A673 (cell line): Measurements from ENCODE around the gene ADAMTSL3. TPM values are rescaled to one million over a fixed set of nuclear protein-coding genes. Genes with fewer than 3 reads are reported as not detected.

ENCODE experiments used
- BruUV-seq: library from RNA; stranded (reverse); fragments of 400-500 nt; replicated peaks from 2 replicates; lab custom pipeline; 2021; lab: Mats Ljungman, UMichigan
- CTCF ChIA-PET: fragments of 300-600 bp; sonication (Branson Sonifier 250); formaldehyde crosslinking; loops from one replicate; lab custom pipeline; 2022; ENCODE audit warnings: antibody characterized with exemption; lab: Charles Lee
- POLR2A ChIA-PET: fragments of 300-600 bp; sonication (Branson Sonifier 250); formaldehyde crosslinking; loops from one replicate; lab custom pipeline; 2022; ENCODE audit warnings: antibody characterized with exemption; ENCODE audit not compliant: low non-redundant PET; lab: Charles Lee
- DNase-seq: peaks from one replicate; pipeline ENCODE4 v3.0.0-alpha.2; 2015; ENCODE audit warnings: low spot score
- H3K27ac ChIP-seq: fragments of 200-600 bp; sonication (generic); 2 replicates; pipeline ENCODE4 v1.5.1; 2016; ENCODE audit warnings: mixed run types, low read depth, mild to moderate bottlenecking, mixed read lengths, antibody characterized with exemption, low read length; ENCODE audit not compliant: poor library complexity, severe bottlenecking
- H3K27me3 ChIP-seq: fragments of 200-600 bp; sonication (generic); replicated peaks from 2 replicates; pipeline ENCODE4 v1.6.1; 2017; ENCODE audit warnings: mixed run types, low read depth, mild to moderate bottlenecking, mixed read lengths, antibody characterized with exemption, low read length; ENCODE audit not compliant: insufficient read depth, poor library complexity
- H3K36me3 ChIP-seq: fragments of 200-600 bp; sonication (generic); 2 replicates; pipeline ENCODE4 v1.6.1; 2016; ENCODE audit warnings: mixed run types, mild to moderate bottlenecking, mixed read lengths, antibody characterized with exemption, low read length; ENCODE audit not compliant: insufficient read depth, poor library complexity, severe bottlenecking
- H3K4me1 ChIP-seq: fragments of 200-600 bp; sonication (generic); 2 replicates; pipeline ENCODE4 v1.6.1; 2017; ENCODE audit warnings: mixed run types, mild to moderate bottlenecking, mixed read lengths, antibody characterized with exemption, low read length; ENCODE audit not compliant: insufficient read depth, poor library complexity, severe bottlenecking
- H3K4me3 ChIP-seq: fragments of 200-600 bp; sonication (generic); 2 replicates; pipeline ENCODE4 v1.5.1; 2016; ENCODE audit warnings: low read depth, mixed run types, mild to moderate bottlenecking, mixed read lengths, low read length; ENCODE audit not compliant: poor library complexity, severe bottlenecking
- H3K9me3 ChIP-seq: fragments of 200-600 bp; sonication (generic); 2 replicates; pipeline ENCODE4 v1.6.1; 2016; ENCODE audit warnings: mixed run types, low read depth, mild to moderate bottlenecking, mixed read lengths, antibody characterized with exemption, low read length; ENCODE audit not compliant: poor library complexity, severe bottlenecking
- EZH2 ChIP-seq: fragments of 200-600 bp; sonication (generic); IDR thresholded peaks from 2 replicates; pipeline ENCODE4 v1.6.1; 2017; ENCODE audit warnings: borderline replicate concordance, low read depth, mild to moderate bottlenecking, mixed read lengths, antibody characterized with exemption, low read length; ENCODE audit not compliant: poor library complexity, severe bottlenecking
- intact Hi-C: fragments of 100-400 bp; cut with micrococcal nuclease; formaldehyde crosslinking; loops from one replicate; pipeline ENCODE4 v1.10.0; 2022; ENCODE audit not compliant: unreplicated experiment
- total RNA-seq: library from RNA; stranded (reverse); gene quantifications from 2 replicates; pipeline ENCODE4 v1.2.3, GENCODE V29; 2021
- TF ChIP-seq, protein P1 (sequence below): fragments of 300-800, 200-600 bp; sonication (generic); conservative IDR thresholded peaks from 2 replicates; pipeline ENCODE4 v1.5.1; 2017; ENCODE audit warnings: low read depth, mild to moderate bottlenecking, antibody characterized with exemption, low read length, moderate library complexity, mixed read lengths

Gene ADAMTSL3
- total RNA-seq, 1 experiment from 2014 or later = 0.95 TPM

DNA sequence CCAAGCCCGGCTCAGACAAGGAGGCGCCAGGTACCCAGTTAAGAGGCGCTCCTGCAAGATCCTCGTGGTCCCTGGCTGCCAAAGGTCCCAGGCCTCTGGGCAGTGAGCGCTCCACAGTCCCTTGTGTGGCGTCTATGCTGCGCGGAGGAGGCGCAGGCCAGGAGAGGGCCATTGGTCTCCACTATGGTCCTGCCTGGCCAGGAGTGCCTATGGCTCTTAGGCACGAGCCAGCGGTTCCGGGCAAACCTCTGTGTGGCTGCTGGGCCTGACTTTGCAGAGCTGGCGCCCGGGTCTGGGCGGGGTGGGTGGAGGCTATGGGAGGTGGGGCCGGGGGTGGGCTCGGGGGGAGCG is 660 bp upstream of the ADAMTSL3 start:
- Histone ChIP-seq H3K27ac (no peak overlapping the region), H3K9me3 (no peaks in the 10 kb centered on the region), H3K4me1 (peaks cover 8% of the 10 kb centered on the region), H3K27me3 (peaks cover 26% of the 10 kb centered on the region), H3K4me3 (no peak overlapping the region), H3K36me3 (no peaks in the 10 kb centered on the region)
- no peak for DNase-seq
- intact Hi-C loops = loop anchor here (10.0 kb wide), 1 partner anchor 382 kb away; no protein-coding TSS in a partner anchor
- ChIA-PET POLR2A (no interaction called here), CTCF (no interaction called here)
- TF ChIP-seq EZH2 = no peak
- TF ChIP-seq, protein P1, sequence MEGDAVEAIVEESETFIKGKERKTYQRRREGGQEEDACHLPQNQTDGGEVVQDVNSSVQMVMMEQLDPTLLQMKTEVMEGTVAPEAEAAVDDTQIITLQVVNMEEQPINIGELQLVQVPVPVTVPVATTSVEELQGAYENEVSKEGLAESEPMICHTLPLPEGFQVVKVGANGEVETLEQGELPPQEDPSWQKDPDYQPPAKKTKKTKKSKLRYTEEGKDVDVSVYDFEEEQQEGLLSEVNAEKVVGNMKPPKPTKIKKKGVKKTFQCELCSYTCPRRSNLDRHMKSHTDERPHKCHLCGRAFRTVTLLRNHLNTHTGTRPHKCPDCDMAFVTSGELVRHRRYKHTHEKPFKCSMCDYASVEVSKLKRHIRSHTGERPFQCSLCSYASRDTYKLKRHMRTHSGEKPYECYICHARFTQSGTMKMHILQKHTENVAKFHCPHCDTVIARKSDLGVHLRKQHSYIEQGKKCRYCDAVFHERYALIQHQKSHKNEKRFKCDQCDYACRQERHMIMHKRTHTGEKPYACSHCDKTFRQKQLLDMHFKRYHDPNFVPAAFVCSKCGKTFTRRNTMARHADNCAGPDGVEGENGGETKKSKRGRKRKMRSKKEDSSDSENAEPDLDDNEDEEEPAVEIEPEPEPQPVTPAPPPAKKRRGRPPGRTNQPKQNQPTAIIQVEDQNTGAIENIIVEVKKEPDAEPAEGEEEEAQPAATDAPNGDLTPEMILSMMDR = no peak
- BruUV-seq = no TSS peak

DNA sequence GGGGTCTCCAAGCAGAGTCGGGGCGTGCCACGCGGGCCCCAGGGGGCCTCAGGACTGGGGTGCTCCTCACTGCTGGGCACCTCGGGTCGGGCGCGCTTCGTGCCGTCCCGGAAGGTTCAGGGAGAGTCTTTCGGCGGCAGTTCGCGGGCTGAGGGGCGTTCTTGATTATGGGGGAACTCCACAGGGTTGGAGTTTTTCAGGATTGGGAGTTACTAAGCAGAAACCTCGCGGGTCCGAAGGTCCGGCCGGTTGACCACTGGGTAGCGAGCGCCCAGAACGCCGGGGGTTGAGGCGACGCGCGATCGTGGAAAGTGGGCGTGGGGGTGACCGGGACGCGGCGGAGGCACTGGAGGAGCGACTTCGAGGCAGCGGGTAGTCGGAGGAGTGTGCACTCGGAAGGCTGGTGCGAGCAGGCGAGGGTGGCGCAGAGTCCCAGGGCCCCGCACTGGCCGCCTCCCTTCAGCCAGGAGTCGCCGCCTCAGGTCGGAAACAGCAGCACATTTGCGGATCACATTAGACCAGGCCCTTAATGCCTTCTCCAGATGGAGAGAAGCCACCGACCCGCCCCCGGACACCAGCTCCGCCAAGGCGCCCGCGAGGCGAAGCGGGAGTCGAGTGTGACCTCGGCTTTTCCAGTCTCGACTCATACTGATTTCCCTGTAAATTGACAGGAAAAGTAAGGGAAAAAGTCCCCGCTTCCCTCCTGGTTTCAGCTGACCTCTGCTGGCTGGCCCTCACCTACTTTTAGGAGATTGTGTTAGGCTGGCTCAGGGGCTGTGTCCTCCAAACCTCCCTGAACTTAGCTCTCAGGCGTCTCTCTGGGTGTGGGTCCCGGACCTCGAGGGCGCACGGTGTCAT is 685 bp downstream of the ADAMTSL3 start:
- no peak for DNase-seq
- CTCF ChIA-PET = no interaction called here
- Histone ChIP-seq H3K27ac (no peak overlapping the region), H3K27me3 (peaks cover 26% of the 10 kb centered on the region), H3K9me3 (no peaks in the 10 kb centered on the region), H3K36me3 (no peaks in the 10 kb centered on the region), H3K4me1 (peaks cover 8% of the 10 kb centered on the region), H3K4me3 (peak overlapping the region; percentile 36)
- intact Hi-C loops = loop anchor here (10.0 kb wide), 1 partner anchor 380 kb away; no protein-coding TSS in a partner anchor
- no TSS peak for BruUV-seq
- POLR2A ChIA-PET = no interaction called here
- TF ChIP-seq, protein P1 = no peak
- TF ChIP-seq EZH2 = peak; percentile 73

DNA sequence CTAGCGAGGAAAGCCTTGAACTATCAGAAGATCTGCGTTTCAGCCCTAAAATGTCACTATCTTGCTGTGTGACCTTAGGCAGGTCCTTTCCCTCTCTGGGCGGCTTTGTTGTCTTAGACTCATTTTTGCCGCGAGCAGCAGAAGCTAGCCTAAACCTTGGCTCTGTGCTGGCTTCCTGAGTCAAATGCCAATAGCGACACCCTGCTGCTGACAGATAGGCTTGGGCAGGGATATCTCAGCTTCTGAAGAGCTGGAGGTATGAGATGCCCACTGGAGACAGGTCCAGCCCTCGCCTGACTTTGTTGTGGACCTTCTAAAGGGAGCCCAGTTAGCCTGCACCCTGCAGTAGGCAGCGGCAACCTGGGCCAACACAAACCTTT is 1.3 kb downstream of the ADAMTSL3 start:
- Histone ChIP-seq H3K9me3 (no peaks in the 10 kb centered on the region), H3K36me3 (no peaks in the 10 kb centered on the region), H3K27me3 (peaks cover 26% of the 10 kb centered on the region), H3K4me1 (peaks cover 8% of the 10 kb centered on the region), H3K4me3 (no peak overlapping the region), H3K27ac (no peak overlapping the region)
- BruUV-seq = no TSS peak
- TF ChIP-seq EZH2 = no peak
- TF ChIP-seq, protein P1 = no peak
- POLR2A ChIA-PET = no interaction called here
- CTCF ChIA-PET = no interaction called here
- intact Hi-C loops = loop anchor here (10.0 kb wide), 1 partner anchor 380 kb away; no protein-coding TSS in a partner anchor
- no peak for DNase-seq
